ENCODE results near the gene RFTN2. TPM values are rescaled to one million over a fixed set of nuclear protein-coding genes. Genes with fewer than 3 reads are reported as not detected.

Gene RFTN2, protein sequence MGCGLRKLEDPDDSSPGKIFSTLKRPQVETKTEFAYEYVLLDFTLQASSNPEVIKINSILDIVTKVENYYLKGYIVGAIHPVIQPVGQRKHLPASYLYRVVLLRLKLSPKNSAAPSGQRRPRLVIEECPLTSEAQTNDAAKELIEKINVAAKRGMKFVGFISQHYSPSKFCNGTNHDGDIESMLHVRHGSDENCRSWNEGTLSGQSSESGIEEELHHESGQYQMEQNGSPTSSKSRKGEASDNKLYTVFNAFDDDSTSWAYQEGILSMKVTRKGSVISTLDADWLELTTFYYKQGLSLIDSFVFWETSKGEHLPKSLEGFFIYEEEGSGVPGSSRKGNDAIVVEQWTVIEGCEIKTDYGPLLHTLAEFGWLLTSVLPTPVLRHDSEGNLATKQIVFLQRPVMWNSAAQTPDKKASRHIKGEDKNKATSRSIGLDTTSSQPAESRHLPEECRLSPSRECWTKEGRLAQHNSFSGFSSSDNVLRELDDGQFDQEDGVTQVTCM
- total RNA-seq = 3.5 and 3.7 TPM in 2 replicates

DNA sequence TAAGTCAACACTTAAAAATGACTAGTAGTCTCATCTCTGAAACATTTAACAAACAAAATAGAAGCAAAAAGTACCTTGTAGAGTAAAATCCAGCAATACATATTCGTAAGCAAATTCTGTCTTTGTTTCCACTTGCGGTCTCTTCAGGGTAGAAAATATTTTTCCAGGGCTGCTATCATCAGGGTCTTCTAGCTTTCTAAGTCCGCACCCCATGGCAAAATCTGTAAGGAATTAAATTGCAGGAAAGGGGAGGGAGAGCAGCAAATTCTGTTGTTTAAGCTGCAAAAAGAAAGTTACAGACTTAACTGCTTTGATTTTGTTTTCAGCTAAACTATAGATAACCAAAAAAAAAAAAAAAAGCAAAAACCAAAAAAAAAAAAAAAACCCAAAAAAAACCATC is at the start of gene RFTN2:
Gene RFTN2 (minus strand): TSS at position 342 of the 400 bp plus-strand sequence. CDS start 129 bp downstream, at position 213.

DNA sequence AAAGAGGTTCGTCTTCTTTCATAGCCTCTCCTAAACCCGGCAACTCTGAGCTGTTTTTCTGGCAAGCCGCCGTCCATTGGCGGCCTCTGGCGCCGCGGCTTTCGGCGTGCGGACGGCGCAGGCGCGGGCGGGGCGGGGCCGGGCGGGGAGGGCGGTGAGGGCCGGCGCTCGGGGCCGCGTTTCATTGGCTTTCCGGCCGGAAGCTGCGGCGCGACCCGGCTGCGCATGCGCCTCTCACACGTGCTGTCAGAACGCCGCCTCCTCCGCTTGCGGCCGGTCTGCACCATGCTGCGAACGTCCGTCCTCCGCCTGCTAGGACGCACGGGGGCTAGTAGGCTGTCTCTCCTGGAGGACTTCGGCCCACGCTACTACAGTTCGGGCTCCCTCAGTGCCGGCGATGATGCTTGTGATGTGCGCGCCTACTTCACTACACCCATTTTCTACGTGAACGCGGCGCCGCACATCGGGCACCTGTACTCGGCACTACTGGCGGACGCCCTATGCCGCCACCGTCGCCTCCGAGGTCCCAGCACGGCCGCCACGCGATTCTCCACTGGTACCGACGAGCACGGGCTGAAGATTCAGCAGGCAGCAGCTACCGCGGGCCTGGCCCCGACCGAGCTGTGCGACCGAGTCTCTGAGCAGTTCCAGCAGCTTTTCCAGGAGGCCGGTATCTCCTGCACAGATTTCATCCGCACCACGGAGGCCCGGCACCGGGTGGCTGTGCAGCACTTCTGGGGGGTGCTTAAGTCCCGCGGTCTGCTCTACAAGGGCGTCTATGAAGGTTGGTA is 29.9 kb upstream of the RFTN2 start, which contains the start of gene MARS2:
Gene MARS2 (plus strand): TSS at position 249 of the 791 bp plus-strand sequence. CDS start 37 bp downstream, at position 286.

Other genes starting within 250 kb of the RFTN2 start
- 161 and 163 TPM in 2 replicates for gene SF3B1, start 240.6 kb downstream of the RFTN2 start, total RNA-seq
- gene COQ10B, start 222.0 kb downstream of the RFTN2 start, total RNA-seq = 11.3 and 16.3 TPM in 2 replicates
- gene HSPD1, start 175.7 kb downstream of the RFTN2 start, total RNA-seq = 227 and 278 TPM in 2 replicates
- gene HSPE1, start 175.2 kb downstream of the RFTN2 start, total RNA-seq = 166 and 186 TPM in 2 replicates
- 24.8 and 26.2 TPM in 2 replicates for gene MOB4, start 159.5 kb downstream of the RFTN2 start, total RNA-seq
- gene MARS2, start 29.8 kb upstream of the RFTN2 start, total RNA-seq = 3.1 and 3.5 TPM in 2 replicates
- gene BOLL, start 109.7 kb upstream of the RFTN2 start, total RNA-seq = not detected in 2 replicates
- gene PLCL1, start 129.0 kb upstream of the RFTN2 start, total RNA-seq = under 0.01 and 0.17 TPM in 2 replicates

All from bronchus fibroblast of lung (primary cell).